GM19455 (cell line): Measurements from ENCODE around the gene ACOXL.

Experiments
- ATAC-seq: cut with Tn5 transposase; IDR thresholded peaks from one replicate; pipeline ENCODE4 v1.9.1; 2021; ENCODE audit not compliant: unreplicated experiment

The ACOXL gene

DNA sequence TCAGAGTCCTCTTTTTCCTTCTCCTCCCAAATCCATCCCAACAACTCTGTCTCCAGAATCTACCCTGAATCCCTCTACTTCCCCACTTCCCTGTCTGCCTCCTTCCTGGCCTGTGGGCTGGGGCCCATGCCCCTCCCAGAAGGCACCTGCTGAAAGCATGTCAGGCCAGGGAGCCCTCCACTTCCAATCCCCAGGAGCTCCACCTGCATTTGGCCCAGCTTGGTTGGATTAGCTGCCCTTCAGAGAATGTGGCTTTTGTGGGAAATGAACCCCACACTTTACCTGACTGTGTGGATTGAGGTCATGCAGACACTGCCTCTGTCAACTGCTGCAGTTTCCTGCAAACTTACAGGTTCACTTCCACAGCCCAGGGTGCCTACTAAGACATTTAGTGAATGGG, 58.5 kb downstream of the ACOXL start:
- no peak for ATAC-seq

DNA sequence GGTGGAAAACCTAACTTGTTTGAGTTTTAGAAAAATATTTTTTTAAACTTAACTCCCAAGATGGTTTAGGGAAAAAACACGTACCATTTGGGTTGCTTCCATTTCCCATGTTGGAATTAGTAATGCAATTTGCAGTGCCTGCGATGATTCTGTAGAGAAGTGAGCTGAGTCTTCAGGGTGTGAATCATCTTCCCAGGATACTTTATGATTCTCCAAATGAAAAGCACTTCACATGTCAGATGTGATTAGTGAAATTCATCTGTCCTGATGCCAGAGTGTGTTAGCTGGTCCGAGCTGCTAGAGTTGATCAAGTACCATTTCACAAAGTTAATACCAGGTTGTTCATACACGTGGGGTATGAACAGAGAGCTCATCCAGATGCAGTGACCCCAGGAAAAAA, 59.1 kb downstream of the ACOXL start:
- ATAC-seq = no peak

DNA sequence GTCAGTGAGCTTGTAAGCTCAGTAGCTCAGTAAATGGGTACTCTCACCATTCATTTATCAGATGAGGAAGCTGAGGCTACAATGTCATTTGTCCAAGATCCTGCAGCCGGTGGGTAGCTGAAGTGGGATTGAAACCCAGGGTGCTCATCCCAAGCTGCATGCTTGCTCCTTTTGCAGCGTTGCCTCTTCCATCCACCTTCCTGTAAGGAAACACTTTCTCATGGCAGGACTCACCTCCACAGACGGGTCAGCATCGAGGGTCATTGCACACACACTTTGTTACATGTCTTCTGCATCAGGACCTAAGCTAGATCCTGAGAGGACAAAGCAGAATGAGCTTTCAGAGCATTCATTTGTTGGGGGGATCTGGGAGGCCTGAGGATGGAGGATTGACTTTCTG, 60.7 kb downstream of the ACOXL start:
- ATAC-seq = no peak

- no peak for ATAC-seq
These were observed 62.0 kb downstream of the ACOXL start for GRCh38 chr2:110794390-110794789.

GRCh38 chr2:110794951-110795350, 62.6 kb downstream of the ACOXL start:
- ATAC-seq = no peak

DNA sequence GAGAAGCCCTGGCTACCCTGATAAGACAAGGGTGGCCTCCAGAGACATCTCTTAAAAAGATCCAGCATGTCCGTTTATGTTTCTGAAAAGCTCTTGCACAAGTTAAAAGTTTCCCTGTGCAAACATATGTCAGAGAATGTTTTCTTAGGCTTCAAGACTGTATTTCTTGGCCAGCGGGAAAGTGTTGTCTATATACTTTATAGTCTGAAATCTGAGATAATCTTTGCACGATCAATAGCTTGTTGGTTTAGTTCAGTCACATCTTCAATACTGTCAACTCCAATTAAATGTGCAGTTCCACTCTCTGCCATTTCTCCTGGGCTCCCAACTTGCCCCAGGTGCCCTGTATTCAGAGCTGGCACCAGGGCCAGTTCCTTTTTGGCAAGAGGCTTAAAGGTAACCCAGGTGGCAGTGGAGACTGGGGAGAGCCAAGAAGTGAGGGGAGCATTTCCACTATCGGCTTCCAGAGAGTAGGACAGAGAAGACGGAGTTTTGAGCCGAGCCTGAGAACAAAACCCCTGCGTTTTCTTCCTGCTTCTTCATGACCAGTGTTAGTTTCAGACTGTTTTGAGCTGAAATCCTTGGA, 64.4 kb downstream of the ACOXL start:
- no peak for ATAC-seq

- no peak for ATAC-seq
These were observed 67.0 kb downstream of the ACOXL start for GRCh38 chr2:110799376-110799775.

DNA sequence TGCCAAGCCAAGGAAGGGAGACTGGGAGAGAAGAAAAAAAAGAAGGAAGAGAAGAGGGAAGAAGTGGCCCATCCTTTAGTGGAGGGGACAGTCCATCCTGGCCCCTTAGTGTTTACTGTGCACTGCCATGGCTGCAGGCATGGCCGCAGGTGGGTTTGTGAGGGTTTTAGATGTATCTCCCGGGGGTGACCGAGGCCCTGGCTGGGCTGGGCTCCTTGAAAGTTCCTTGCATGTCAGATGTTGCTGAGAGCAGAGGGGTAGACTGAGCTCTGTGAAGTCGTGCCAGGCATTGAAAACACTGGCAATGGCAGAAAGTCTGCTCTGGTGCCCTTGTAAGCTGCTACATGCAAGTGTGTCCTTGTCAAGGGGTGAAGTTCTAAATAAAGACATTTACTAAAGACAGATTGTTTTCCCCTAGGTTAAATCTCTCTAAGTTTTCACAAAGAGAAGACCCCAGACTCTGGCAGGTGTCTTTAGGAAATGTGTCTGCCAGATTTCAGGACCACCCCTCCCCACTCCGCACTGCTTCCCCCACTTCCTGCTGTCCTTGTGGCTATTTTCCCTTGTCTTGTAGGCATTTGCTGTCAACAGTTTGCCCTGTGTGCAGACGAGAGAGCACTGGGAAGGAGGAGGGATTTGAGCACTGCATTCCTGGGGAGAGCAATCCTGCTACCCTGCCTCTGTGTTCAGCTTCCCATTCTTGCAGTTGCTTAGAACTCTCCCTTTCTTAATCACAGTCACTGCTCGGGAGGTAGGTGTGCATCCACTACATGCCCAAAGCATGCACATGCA, 68.4 kb downstream of the ACOXL start:
- ATAC-seq = no peak

GRCh38 chr2:110802208-110802932, 70.0 kb downstream of the ACOXL start:
- ATAC-seq = no peak

DNA sequence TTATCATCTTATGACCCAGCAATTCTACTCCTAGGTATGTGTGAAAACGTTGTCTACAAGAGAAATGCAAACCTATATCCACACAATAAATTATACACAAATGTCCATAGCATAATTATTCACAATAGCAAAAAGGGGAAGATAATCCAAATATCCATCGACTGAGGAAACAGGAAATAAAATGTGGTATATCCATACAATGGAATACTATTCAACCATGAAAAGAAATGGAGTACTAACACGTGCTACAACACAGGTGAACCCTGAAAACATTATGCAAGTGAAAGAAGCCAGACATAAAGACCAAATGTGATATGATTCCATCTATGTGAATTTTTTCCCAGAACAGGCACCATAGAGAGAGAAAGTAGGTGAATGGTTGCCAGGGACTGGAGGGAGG, 72.1 kb downstream of the ACOXL start:
- no peak for ATAC-seq

GRCh38 chr2:110804915-110805314, 72.5 kb downstream of the ACOXL start:
- ATAC-seq = no peak

- no peak for ATAC-seq
These were observed 73.6 kb downstream of the ACOXL start for GRCh38 chr2:110805894-110806452.

DNA sequence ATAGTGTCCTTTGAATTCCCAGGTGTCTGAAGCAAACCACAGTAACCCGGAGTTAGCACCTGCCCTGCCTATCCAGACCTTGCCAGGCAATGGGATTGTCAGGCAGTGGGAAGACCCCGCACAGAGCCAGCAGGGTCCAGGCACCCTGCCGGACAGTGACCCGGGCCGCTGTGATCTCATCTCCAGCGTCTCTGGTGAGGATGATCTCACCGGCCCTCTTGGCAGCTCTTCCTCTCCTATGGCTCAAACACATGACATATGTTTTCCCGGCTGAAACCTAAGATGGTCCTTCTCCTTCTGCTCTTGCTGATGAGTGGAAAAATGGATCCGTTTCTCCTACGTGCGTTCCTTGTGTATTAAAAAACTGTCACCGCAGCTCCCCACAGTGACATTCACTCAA, 75.1 kb downstream of the ACOXL start:
- no peak for ATAC-seq

GRCh38 chr2:110810404-110810803, 78.0 kb downstream of the ACOXL start:
- no peak for ATAC-seq

- ATAC-seq = no peak
These were observed 80.6 kb downstream of the ACOXL start for GRCh38 chr2:110812726-110813645.

DNA sequence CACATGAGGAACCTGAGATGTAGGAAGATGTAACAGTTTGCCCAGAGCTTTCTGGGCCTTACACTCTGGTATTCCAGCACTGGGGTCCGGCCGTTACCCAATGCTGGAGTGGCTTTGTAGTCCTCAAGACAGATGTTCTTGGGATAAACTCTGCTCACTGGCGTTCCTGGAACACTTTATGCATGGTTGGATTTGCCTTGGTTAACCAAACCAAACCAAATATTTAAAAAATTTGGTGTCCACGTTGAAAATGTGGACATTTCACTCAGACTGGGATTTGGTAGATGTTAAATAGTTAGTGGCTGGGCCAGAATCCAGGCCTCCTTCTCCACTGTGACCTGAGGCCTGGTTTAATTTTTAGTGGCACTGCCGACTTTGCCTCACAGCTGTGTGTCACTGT, 81.5 kb downstream of the ACOXL start:
- ATAC-seq = no peak

- ATAC-seq = no peak
These were observed 83.6 kb downstream of the ACOXL start for GRCh38 chr2:110815938-110816337.

- no peak for ATAC-seq
These were observed 84.3 kb downstream of the ACOXL start for GRCh38 chr2:110816404-110817365.

- no peak for ATAC-seq
These were observed 86.6 kb downstream of the ACOXL start for GRCh38 chr2:110818767-110819481.
